ENCODE results near the gene LUZP1. TPM values are rescaled to one million over a fixed set of nuclear protein-coding genes. Genes with fewer than 3 reads are reported as not detected.

LUZP1 gene
- total and polyA plus RNA-seq, 4 donors = 5.9 to 42.1 (median 23.7) TPM

- peak; percentile 87 for ATAC-seq (ENCODE audit: low FRiP score)
- Histone ChIP-seq H3K27me3 (ENCODE audit: control insufficient read depth in 1 of 2, insufficient read depth in 2 of 2, low read length in 1 of 2) (no peaks in the 10 kb centered on the region), H3K36me3 (ENCODE audit: control insufficient read depth in 1 of 2, insufficient read depth in 2 of 2, low read length in 1 of 2) (peaks cover 3 to 4% of the 10 kb centered on the region in 2 donors), H3K4me1 (ENCODE audit: control insufficient read depth in 1 of 2, insufficient read depth in 2 of 2, low read length in 2 of 2) (peaks cover 3 to 10% of the 10 kb centered on the region in 2 donors), H3K27ac (ENCODE audit: low read depth in 1 of 2, low read length in 2 of 2) (no peak overlapping the region), H3K4me3 (ENCODE audit: low read length in 2 of 2) (no peak overlapping the region), H3K9me3 (ENCODE audit: control insufficient read depth, low read length) (no peaks in the 10 kb centered on the region)
- 24 to 28% methylated on average over 12 of the region's 12 CpGs for WGBS, 2 donors
- no peak for DNase-seq
- intact Hi-C loops (cut with DNase I) = loop anchor here (1.0 to 2.0 kb wide), 2 partner anchors 86 kb away; no protein-coding TSS in a partner anchor
Observed at GRCh38 chr1:23098463-23099170, 70.0 kb downstream of the LUZP1 start.

- Histone ChIP-seq H3K4me3 (ENCODE audit: low read length in 2 of 2) (no peak overlapping the region), H3K27ac (ENCODE audit: low read depth in 1 of 2, low read length in 2 of 2) (no peak overlapping the region), H3K4me1 (ENCODE audit: control insufficient read depth in 1 of 2, insufficient read depth in 2 of 2, low read length in 2 of 2) (peaks cover 3 to 10% of the 10 kb centered on the region in 2 donors), H3K27me3 (ENCODE audit: control insufficient read depth in 1 of 2, insufficient read depth in 2 of 2, low read length in 1 of 2) (no peaks in the 10 kb centered on the region), H3K36me3 (ENCODE audit: control insufficient read depth in 1 of 2, insufficient read depth in 2 of 2, low read length in 1 of 2) (peaks cover 3 to 8% of the 10 kb centered on the region in 2 donors), H3K9me3 (ENCODE audit: control insufficient read depth, low read length) (no peaks in the 10 kb centered on the region)
- DNase-seq (no peak), ATAC-seq (ENCODE audit: low FRiP score) (no peak)
- intact Hi-C loops (cut with DNase I) = no loop called here
- 77 to 82% methylated on average over 6 of the region's 6 CpGs for WGBS, 2 donors
Observed at GRCh38 chr1:23097316-23097715, 71.3 kb downstream of the LUZP1 start.

- DNase-seq (no peak), ATAC-seq (ENCODE audit: low FRiP score) (no peak)
- no peaks in the 10 kb centered on the region for H3K27me3 ChIP-seq (ENCODE audit: control insufficient read depth in 1 of 2, insufficient read depth in 2 of 2, low read length in 1 of 2)
- no peaks in the 10 kb centered on the region for H3K9me3 ChIP-seq (ENCODE audit: control insufficient read depth, low read length)
- 81 to 86% methylated on average over 12 of the region's 12 CpGs for WGBS, 2 donors
- H3K4me3 ChIP-seq (ENCODE audit: low read length in 2 of 2) = no peak overlapping the region
- peaks cover 7 to 18% of the 10 kb centered on the region in 2 donors for H3K36me3 ChIP-seq (ENCODE audit: control insufficient read depth in 1 of 2, insufficient read depth in 2 of 2, low read length in 1 of 2)
- no peaks in the 10 kb centered on the region for H3K4me1 ChIP-seq (ENCODE audit: control insufficient read depth in 1 of 2, insufficient read depth in 2 of 2, low read length in 2 of 2)
- H3K27ac ChIP-seq (ENCODE audit: low read depth in 1 of 2, low read length in 2 of 2) = no peak overlapping the region
- intact Hi-C loops (cut with DNase I) = no loop called here
Observed at GRCh38 chr1:23092447-23092846, 76.2 kb downstream of the LUZP1 start.

GRCh38 chr1:23091545-23091944 is 77.1 kb downstream of the LUZP1 start:
- Histone ChIP-seq H3K4me3 (ENCODE audit: low read length in 2 of 2) (no peak overlapping the region), H3K27me3 (ENCODE audit: control insufficient read depth in 1 of 2, insufficient read depth in 2 of 2, low read length in 1 of 2) (no peaks in the 10 kb centered on the region), H3K27ac (ENCODE audit: low read depth in 1 of 2, low read length in 2 of 2) (no peak overlapping the region), H3K36me3 (ENCODE audit: control insufficient read depth in 1 of 2, insufficient read depth in 2 of 2, low read length in 1 of 2) (peaks cover 7 to 21% of the 10 kb centered on the region in 2 donors), H3K9me3 (ENCODE audit: control insufficient read depth, low read length) (no peaks in the 10 kb centered on the region), H3K4me1 (ENCODE audit: control insufficient read depth in 1 of 2, insufficient read depth in 2 of 2, low read length in 2 of 2) (no peaks in the 10 kb centered on the region)
- intact Hi-C loops (cut with DNase I) = no loop called here
- 89 to 94% methylated on average over 7 of the region's 7 CpGs for WGBS, 2 donors
- no peak for ATAC-seq (ENCODE audit: low FRiP score)
- DNase-seq = no peak

- intact Hi-C loops (cut with DNase I) = no loop called here
Observed at GRCh38 chr1:23090056-23090455, 78.6 kb downstream of the LUZP1 start.

GRCh38 chr1:23088027-23088426 is 80.6 kb downstream of the LUZP1 start:
- Histone ChIP-seq H3K27me3 (ENCODE audit: control insufficient read depth in 1 of 2, insufficient read depth in 2 of 2, low read length in 1 of 2) (no peaks in the 10 kb centered on the region), H3K36me3 (ENCODE audit: control insufficient read depth in 1 of 2, insufficient read depth in 2 of 2, low read length in 1 of 2) (peaks cover 4 to 19% of the 10 kb centered on the region in 2 donors), H3K9me3 (ENCODE audit: control insufficient read depth, low read length) (no peaks in the 10 kb centered on the region), H3K4me3 (ENCODE audit: low read length in 2 of 2) (no peak overlapping the region), H3K4me1 (ENCODE audit: control insufficient read depth in 1 of 2, insufficient read depth in 2 of 2, low read length in 2 of 2) (no peaks in the 10 kb centered on the region), H3K27ac (ENCODE audit: low read depth in 1 of 2, low read length in 2 of 2) (no peak overlapping the region)
- no peak for DNase-seq
- no peak for ATAC-seq (ENCODE audit: low FRiP score)
- intact Hi-C loops (cut with DNase I) = no loop called here
- 90 to 92% methylated on average over 2 of the region's 2 CpGs for WGBS, 2 donors

More at GRCh38 chr1:23090056-23090455, 78.6 kb downstream of the LUZP1 start:
- ATAC-seq (ENCODE audit: low FRiP score) (no peak), DNase-seq (no peak)
- no peak overlapping the region for H3K27ac ChIP-seq (ENCODE audit: low read depth in 1 of 2, low read length in 2 of 2)
- H3K27me3 ChIP-seq (ENCODE audit: control insufficient read depth in 1 of 2, insufficient read depth in 2 of 2, low read length in 1 of 2) = no peaks in the 10 kb centered on the region
- H3K4me3 ChIP-seq (ENCODE audit: low read length in 2 of 2) = no peak overlapping the region
- H3K36me3 ChIP-seq (ENCODE audit: control insufficient read depth in 1 of 2, insufficient read depth in 2 of 2, low read length in 1 of 2) = peaks cover 7 to 21% of the 10 kb centered on the region in 2 donors
- H3K9me3 ChIP-seq (ENCODE audit: control insufficient read depth, low read length) = no peaks in the 10 kb centered on the region
- 93 to 100% methylated on average over 1 of the region's 1 CpG for WGBS, 2 donors
- H3K4me1 ChIP-seq (ENCODE audit: control insufficient read depth in 1 of 2, insufficient read depth in 2 of 2, low read length in 2 of 2) = no peaks in the 10 kb centered on the region

- no peaks in the 10 kb centered on the region for H3K27me3 ChIP-seq (ENCODE audit: control insufficient read depth in 1 of 2, insufficient read depth in 2 of 2, low read length in 1 of 2)
- H3K9me3 ChIP-seq (ENCODE audit: control insufficient read depth, low read length) = no peaks in the 10 kb centered on the region
- no peak for DNase-seq
- WGBS, 2 donors = 65% methylated on average over 3 of the region's 3 CpGs
- no peak overlapping the region for H3K4me3 ChIP-seq (ENCODE audit: low read length in 2 of 2)
- ATAC-seq (ENCODE audit: low FRiP score) = no peak
- H3K36me3 ChIP-seq (ENCODE audit: control insufficient read depth in 1 of 2, insufficient read depth in 2 of 2, low read length in 1 of 2) = peaks cover 5 to 14% of the 10 kb centered on the region in 2 donors
- no peaks in the 10 kb centered on the region for H3K4me1 ChIP-seq (ENCODE audit: control insufficient read depth in 1 of 2, insufficient read depth in 2 of 2, low read length in 2 of 2)
- peak overlapping the region in 1 of 2 donors; percentile 14 for H3K27ac ChIP-seq (ENCODE audit: low read depth in 1 of 2, low read length in 2 of 2)
- intact Hi-C loops (cut with DNase I) = no loop called here
Observed at GRCh38 chr1:23085696-23086095, 83.0 kb downstream of the LUZP1 start.

- WGBS, 2 donors = 89 to 91% methylated on average over 8 of the region's 8 CpGs
- ATAC-seq (ENCODE audit: low FRiP score) = no peak
- no peak for DNase-seq
- no peaks in the 10 kb centered on the region for H3K9me3 ChIP-seq (ENCODE audit: control insufficient read depth, low read length)
- H3K27me3 ChIP-seq (ENCODE audit: control insufficient read depth in 1 of 2, insufficient read depth in 2 of 2, low read length in 1 of 2) = no peaks in the 10 kb centered on the region
- no peak overlapping the region for H3K4me3 ChIP-seq (ENCODE audit: low read length in 2 of 2)
- intact Hi-C loops (cut with DNase I) = no loop called here
- H3K36me3 ChIP-seq (ENCODE audit: control insufficient read depth in 1 of 2, insufficient read depth in 2 of 2, low read length in 1 of 2) = peaks cover 5 to 14% of the 10 kb centered on the region in 2 donors
- H3K4me1 ChIP-seq (ENCODE audit: control insufficient read depth in 1 of 2, insufficient read depth in 2 of 2, low read length in 2 of 2) = no peaks in the 10 kb centered on the region
- no peak overlapping the region for H3K27ac ChIP-seq (ENCODE audit: low read depth in 1 of 2, low read length in 2 of 2)
Observed at GRCh38 chr1:23084880-23085279, 83.8 kb downstream of the LUZP1 start.
